GM18909 (cell line): ENCODE data around the gene PDCD10.

Experiments used
- ATAC-seq: cut with Tn5 transposase; IDR thresholded peaks from one replicate; pipeline ENCODE4 v1.9.1; 2021; ENCODE audit warnings: mild to moderate bottlenecking; ENCODE audit not compliant: unreplicated experiment, poor library complexity

PDCD10 gene

GRCh38 chr3:167735233-167736138, 794 bp upstream of the PDCD10 start, which contains the start of gene SERPINI1:
TSS of gene SERPINI1 (plus strand) at chr3:167735721. CDS start at chr3:167789129, 53,408 bp downstream.
- peak; percentile 68 for ATAC-seq

- no peak for ATAC-seq
Measured at GRCh38 chr3:167733961-167734497, 663 bp downstream of the PDCD10 start.

- ATAC-seq: no peak
Measured at GRCh38 chr3:167732313-167733065, 2.2 kb downstream of the PDCD10 start.

GRCh38 chr3:167731393-167731792, 3.3 kb downstream of the PDCD10 start:
- no peak for ATAC-seq

- ATAC-seq: no peak
Measured at GRCh38 chr3:167729591-167729990, 5.1 kb downstream of the PDCD10 start.

GRCh38 chr3:167728632-167729323, 5.9 kb downstream of the PDCD10 start:
- ATAC-seq: no peak

GRCh38 chr3:167728176-167728575, 6.5 kb downstream of the PDCD10 start:
- no peak for ATAC-seq

- ATAC-seq: no peak
Measured at GRCh38 chr3:167723872-167724271, 10.8 kb downstream of the PDCD10 start.

- ATAC-seq: no peak
Measured at GRCh38 chr3:167723025-167723512, 11.6 kb downstream of the PDCD10 start.

GRCh38 chr3:167718582-167718981, 16.1 kb downstream of the PDCD10 start:
- ATAC-seq: no peak

GRCh38 chr3:167716920-167717319, 17.8 kb downstream of the PDCD10 start:
- ATAC-seq: no peak

- no peak for ATAC-seq
Measured at GRCh38 chr3:167714871-167715270, 19.8 kb downstream of the PDCD10 start.

- ATAC-seq: no peak
Measured at GRCh38 chr3:167712445-167712844, 22.2 kb downstream of the PDCD10 start.

- ATAC-seq: no peak
Measured at GRCh38 chr3:167711439-167711838, 23.3 kb downstream of the PDCD10 start.

- ATAC-seq: no peak
Measured at GRCh38 chr3:167710552-167710951, 24.1 kb downstream of the PDCD10 start.

GRCh38 chr3:167709690-167710089, 25.0 kb downstream of the PDCD10 start:
- no peak for ATAC-seq

- no peak for ATAC-seq
Measured at GRCh38 chr3:167705840-167706239, 28.9 kb downstream of the PDCD10 start.

GRCh38 chr3:167700926-167701325, 33.8 kb downstream of the PDCD10 start:
- ATAC-seq: no peak

GRCh38 chr3:167700046-167700445, 34.6 kb downstream of the PDCD10 start:
- no peak for ATAC-seq

- no peak for ATAC-seq
Measured at GRCh38 chr3:167694121-167694520, 40.6 kb downstream of the PDCD10 start.
